ENCODE measurements around the gene DENND2A.
"Not testable (repeated sequence)": the region's sequence is repeated elsewhere in the genome, so short reads cannot be mapped to it uniquely, and the experiment has no call there.

DENND2A gene

DNA sequence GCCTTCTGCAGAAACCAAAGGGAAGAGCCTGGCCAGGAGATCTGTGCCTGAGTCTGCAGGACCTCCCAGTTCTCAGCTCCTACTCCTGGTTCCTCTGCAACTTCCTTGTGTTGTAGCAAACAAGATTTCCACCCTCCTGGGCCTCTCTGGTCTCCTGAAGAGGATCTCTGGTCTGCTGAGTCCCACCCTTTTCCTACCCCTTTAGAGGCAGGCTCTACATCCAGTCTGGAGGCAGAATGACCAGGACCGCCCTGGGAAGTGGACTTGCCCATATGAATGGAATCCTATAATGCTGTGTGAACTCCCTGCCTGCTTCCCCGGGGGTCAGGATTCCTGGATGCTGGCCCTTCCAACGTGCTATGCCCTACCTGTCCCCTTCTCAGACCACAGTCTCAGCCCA is 3.2 kb downstream of the DENND2A start:
- H3K4me3 ChIP-seq (ENCODE audit: low read depth in 1 of 2, low read length in 2 of 2): no peak overlapping the region
- H3K4me1 ChIP-seq (ENCODE audit: control insufficient read depth in 1 of 2, insufficient read depth in 2 of 2, low read length in 2 of 2): peaks cover 3 to 8% of the 10 kb centered on the region in 2 donors
- H3K9me3 ChIP-seq (ENCODE audit: control insufficient read depth in 1 of 2, low read length in 2 of 2): no peaks in the 10 kb centered on the region
- no peak overlapping the region for H3K9ac ChIP-seq (ENCODE audit: low read depth in 1 of 2, low read length in 2 of 2)
- no peak overlapping the region for H3K27ac ChIP-seq (ENCODE audit: low read depth, low read length)
- peaks cover 28 to 34% of the 10 kb centered on the region in 2 donors for H3K27me3 ChIP-seq (ENCODE audit: control insufficient read depth in 1 of 2, insufficient read depth in 2 of 2, low read length in 2 of 2)
- no peaks in the 10 kb centered on the region for H3K36me3 ChIP-seq (ENCODE audit: control insufficient read depth in 1 of 2, insufficient read depth in 2 of 2, low read length in 2 of 2)

DNA sequence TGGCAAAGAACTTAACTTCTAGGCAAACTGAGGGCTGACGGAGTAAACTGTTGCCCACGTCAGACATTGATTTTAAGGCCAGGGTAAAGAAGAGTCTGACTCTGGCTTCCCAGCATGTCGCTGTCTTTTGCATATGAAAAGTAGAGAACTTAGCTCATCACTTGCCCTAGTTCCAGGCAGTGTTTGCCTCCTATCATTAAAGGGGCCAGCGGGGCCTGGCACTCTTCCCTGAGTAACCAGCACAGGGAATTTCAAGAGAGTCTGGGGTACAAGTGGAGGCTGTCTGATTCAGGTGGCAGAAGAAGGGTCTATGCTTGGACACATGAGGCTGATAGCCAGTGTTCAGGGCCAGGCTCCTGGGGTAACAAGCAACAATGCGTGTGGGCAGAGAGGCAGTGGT is 4.8 kb downstream of the DENND2A start:
- H3K9me3 ChIP-seq (ENCODE audit: control insufficient read depth in 1 of 2, low read length in 2 of 2): no peaks in the 10 kb centered on the region
- H3K27ac ChIP-seq (ENCODE audit: low read depth, low read length): no peak overlapping the region
- H3K36me3 ChIP-seq (ENCODE audit: control insufficient read depth in 1 of 2, insufficient read depth in 2 of 2, low read length in 2 of 2): no peaks in the 10 kb centered on the region
- no peak overlapping the region for H3K4me3 ChIP-seq (ENCODE audit: low read depth in 1 of 2, low read length in 2 of 2)
- peaks cover 22 to 23% of the 10 kb centered on the region in 2 donors for H3K27me3 ChIP-seq (ENCODE audit: control insufficient read depth in 1 of 2, insufficient read depth in 2 of 2, low read length in 2 of 2)
- peaks cover 3 to 8% of the 10 kb centered on the region in 2 donors for H3K4me1 ChIP-seq (ENCODE audit: control insufficient read depth in 1 of 2, insufficient read depth in 2 of 2, low read length in 2 of 2)
- H3K9ac ChIP-seq (ENCODE audit: low read depth in 1 of 2, low read length in 2 of 2): no peak overlapping the region

DNA sequence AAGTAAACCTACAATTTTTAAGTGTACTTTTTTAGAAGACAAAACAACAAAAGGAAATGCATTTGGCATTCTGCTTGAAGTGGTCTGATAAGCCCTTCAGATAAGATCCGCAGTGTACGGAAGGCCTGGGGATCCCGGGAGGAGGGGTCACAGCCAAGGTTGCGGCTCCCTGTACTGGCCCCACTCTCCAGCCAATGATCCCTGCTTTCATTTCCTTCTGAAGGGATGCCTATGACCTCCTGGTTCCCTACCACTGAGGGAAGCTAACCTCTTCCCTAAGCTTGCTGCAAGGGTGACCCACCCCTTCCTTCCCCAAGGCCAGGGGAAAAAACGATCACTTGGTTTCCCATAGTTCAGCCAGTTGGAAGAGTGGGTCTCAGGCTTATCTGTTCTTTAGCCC is 5.3 kb downstream of the DENND2A start:
- H3K27ac ChIP-seq (ENCODE audit: low read depth, low read length): no peak overlapping the region
- H3K36me3 ChIP-seq (ENCODE audit: control insufficient read depth in 1 of 2, insufficient read depth in 2 of 2, low read length in 2 of 2): no peaks in the 10 kb centered on the region
- peaks cover 3 to 8% of the 10 kb centered on the region in 2 donors for H3K4me1 ChIP-seq (ENCODE audit: control insufficient read depth in 1 of 2, insufficient read depth in 2 of 2, low read length in 2 of 2)
- no peak overlapping the region for H3K9ac ChIP-seq (ENCODE audit: low read depth in 1 of 2, low read length in 2 of 2)
- no peak overlapping the region for H3K4me3 ChIP-seq (ENCODE audit: low read depth in 1 of 2, low read length in 2 of 2)
- peaks cover 22 to 23% of the 10 kb centered on the region in 2 donors for H3K27me3 ChIP-seq (ENCODE audit: control insufficient read depth in 1 of 2, insufficient read depth in 2 of 2, low read length in 2 of 2)
- H3K9me3 ChIP-seq (ENCODE audit: control insufficient read depth in 1 of 2, low read length in 2 of 2): no peaks in the 10 kb centered on the region

DNA sequence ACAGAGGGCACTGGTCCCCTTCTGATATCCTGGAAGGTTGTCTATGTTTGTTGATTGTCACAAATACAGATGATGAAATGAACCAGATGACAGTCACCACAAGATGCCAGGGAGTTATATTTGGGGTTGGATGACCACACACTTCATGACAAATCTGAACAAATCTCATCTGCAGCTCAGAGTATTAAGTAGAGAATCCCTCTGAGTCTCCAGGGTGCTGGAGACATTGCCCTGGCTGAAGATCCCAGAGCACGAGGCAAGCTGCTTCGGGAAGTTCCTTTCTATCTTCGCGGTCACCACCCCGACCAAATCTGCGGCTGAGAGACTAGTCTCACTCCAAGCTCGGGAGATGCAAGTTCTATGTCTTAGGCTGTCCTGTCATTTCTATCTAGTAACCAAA is 9.0 kb downstream of the DENND2A start:
- Histone ChIP-seq H3K27me3 (ENCODE audit: control insufficient read depth in 1 of 2, insufficient read depth in 2 of 2, low read length in 2 of 2) (no peaks in the 10 kb centered on the region), H3K36me3 (ENCODE audit: control insufficient read depth in 1 of 2, insufficient read depth in 2 of 2, low read length in 2 of 2) (no peaks in the 10 kb centered on the region), H3K9ac (ENCODE audit: low read depth in 1 of 2, low read length in 2 of 2) (no peak overlapping the region), H3K27ac (ENCODE audit: low read depth, low read length) (no peak overlapping the region), H3K9me3 (ENCODE audit: control insufficient read depth in 1 of 2, low read length in 2 of 2) (no peaks in the 10 kb centered on the region), H3K4me1 (ENCODE audit: control insufficient read depth in 1 of 2, insufficient read depth in 2 of 2, low read length in 2 of 2) (peaks cover 0 to 2% of the 10 kb centered on the region in 2 donors), H3K4me3 (ENCODE audit: low read depth in 1 of 2, low read length in 2 of 2) (no peak overlapping the region)

DNA sequence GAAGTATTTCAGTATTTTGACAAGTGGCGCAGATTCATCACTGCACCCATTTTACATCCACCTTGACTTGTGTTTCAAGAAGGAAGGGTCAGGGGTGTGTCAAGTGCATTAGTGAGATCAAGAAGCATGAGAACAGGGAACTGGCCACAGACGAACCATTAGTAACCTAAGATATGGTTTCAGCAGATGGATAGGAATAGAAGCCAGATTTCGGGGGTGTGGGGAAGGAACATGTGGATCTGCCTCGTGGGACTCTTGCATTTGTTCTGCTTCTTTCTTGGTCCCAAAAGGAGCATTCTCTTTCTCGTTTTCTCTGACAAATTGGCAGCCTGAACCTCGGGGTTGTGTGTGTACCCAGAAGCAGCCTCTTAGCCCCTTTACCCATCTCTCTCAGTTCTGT is 9.6 kb downstream of the DENND2A start:
- Histone ChIP-seq H3K9ac (ENCODE audit: low read depth in 1 of 2, low read length in 2 of 2) (no peak overlapping the region), H3K4me3 (ENCODE audit: low read depth in 1 of 2, low read length in 2 of 2) (no peak overlapping the region), H3K4me1 (ENCODE audit: control insufficient read depth in 1 of 2, insufficient read depth in 2 of 2, low read length in 2 of 2) (peaks cover 0 to 2% of the 10 kb centered on the region in 2 donors), H3K9me3 (ENCODE audit: control insufficient read depth in 1 of 2, low read length in 2 of 2) (no peaks in the 10 kb centered on the region), H3K27ac (ENCODE audit: low read depth, low read length) (no peak overlapping the region), H3K36me3 (ENCODE audit: control insufficient read depth in 1 of 2, insufficient read depth in 2 of 2, low read length in 2 of 2) (no peaks in the 10 kb centered on the region), H3K27me3 (ENCODE audit: control insufficient read depth in 1 of 2, insufficient read depth in 2 of 2, low read length in 2 of 2) (no peaks in the 10 kb centered on the region)

DNA sequence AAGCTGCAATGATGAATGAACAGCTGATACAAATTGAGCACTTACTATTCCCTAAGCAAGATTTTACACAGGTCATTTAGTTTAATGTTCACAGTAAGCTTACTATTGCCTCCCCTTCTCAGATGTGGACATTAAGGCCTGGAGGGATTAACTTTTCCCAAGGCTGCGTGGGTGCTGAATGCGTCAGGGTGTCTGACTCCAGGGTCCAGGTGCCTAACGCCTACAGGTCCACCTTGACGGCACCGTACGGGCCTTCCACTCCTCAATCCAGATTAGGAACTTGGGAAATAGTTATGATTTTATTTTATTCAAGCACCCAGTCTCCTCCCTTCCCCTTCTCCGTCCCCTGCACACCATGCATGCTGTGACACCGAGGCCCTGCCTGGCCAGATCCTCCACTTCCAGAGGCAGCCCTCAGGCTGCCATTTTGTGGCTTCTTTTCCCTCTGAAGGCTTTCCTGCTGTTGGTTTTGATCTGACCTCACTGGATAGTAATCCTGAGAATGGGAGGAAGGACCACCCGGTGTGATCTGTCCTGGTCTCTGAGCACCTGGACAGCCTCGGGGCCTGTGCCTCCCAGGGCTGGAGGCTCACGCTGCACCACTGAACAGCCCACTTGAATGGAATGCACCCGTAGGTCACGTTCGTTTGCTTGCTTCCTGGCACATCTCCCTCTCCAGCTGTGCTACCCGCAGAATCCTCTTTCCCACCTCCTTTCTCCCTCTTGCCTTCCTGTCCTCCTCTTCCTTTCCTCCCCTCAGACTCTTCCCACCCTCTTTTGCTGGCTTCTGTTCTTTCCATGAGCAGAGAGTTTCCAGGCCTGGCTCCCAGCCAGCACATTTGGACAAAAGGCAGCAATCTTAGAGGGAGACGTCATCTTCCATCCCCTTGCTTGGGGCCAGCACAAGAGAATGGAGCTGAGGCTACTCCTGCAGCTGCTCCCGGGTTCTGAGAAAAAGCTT is 14.4 kb downstream of the DENND2A start:
- Histone ChIP-seq H3K4me1 (ENCODE audit: control insufficient read depth in 1 of 2, insufficient read depth in 2 of 2, low read length in 2 of 2) (peaks cover 0 to 2% of the 10 kb centered on the region in 2 donors), H3K27me3 (ENCODE audit: control insufficient read depth in 1 of 2, insufficient read depth in 2 of 2, low read length in 2 of 2) (no peaks in the 10 kb centered on the region), H3K9me3 (ENCODE audit: control insufficient read depth in 1 of 2, low read length in 2 of 2) (no peaks in the 10 kb centered on the region), H3K27ac (ENCODE audit: low read depth, low read length) (peak overlapping the region; percentile 30), H3K9ac (ENCODE audit: low read depth in 1 of 2, low read length in 2 of 2) (no peak overlapping the region), H3K4me3 (ENCODE audit: low read depth in 1 of 2, low read length in 2 of 2) (no peak overlapping the region), H3K36me3 (ENCODE audit: control insufficient read depth in 1 of 2, insufficient read depth in 2 of 2, low read length in 2 of 2) (no peaks in the 10 kb centered on the region)

DNA sequence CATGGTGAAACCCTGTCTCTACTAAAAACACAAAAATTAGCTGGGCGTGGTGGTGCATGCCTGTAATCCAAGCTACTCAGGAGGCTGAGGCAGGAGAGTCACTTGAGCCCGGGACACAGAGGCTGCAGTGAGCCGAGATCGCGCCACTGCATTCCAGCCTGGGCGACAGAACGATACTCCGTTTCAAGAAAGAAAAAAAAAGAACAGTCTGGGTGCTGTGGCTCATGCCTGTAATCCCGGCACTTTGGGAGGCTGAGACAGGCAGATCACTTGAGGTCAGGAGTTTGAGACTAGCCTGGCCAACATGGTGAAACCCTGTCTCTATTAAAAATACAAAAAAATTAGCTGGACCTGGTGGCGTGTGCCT is 15.4 kb downstream of the DENND2A start:
- H3K27me3 ChIP-seq (ENCODE audit: control insufficient read depth in 1 of 2, insufficient read depth in 2 of 2, low read length in 2 of 2); H3K9me3 ChIP-seq (ENCODE audit: control insufficient read depth in 1 of 2, low read length in 2 of 2); H3K4me1 ChIP-seq (ENCODE audit: control insufficient read depth in 1 of 2, insufficient read depth in 2 of 2, low read length in 2 of 2); H3K36me3 ChIP-seq (ENCODE audit: control insufficient read depth in 1 of 2, insufficient read depth in 2 of 2, low read length in 2 of 2); H3K27ac ChIP-seq (ENCODE audit: low read depth, low read length); H3K4me3 ChIP-seq (ENCODE audit: low read depth in 1 of 2, low read length in 2 of 2); H3K9ac ChIP-seq (ENCODE audit: low read depth in 1 of 2, low read length in 2 of 2): not testable (repeated sequence)

DNA sequence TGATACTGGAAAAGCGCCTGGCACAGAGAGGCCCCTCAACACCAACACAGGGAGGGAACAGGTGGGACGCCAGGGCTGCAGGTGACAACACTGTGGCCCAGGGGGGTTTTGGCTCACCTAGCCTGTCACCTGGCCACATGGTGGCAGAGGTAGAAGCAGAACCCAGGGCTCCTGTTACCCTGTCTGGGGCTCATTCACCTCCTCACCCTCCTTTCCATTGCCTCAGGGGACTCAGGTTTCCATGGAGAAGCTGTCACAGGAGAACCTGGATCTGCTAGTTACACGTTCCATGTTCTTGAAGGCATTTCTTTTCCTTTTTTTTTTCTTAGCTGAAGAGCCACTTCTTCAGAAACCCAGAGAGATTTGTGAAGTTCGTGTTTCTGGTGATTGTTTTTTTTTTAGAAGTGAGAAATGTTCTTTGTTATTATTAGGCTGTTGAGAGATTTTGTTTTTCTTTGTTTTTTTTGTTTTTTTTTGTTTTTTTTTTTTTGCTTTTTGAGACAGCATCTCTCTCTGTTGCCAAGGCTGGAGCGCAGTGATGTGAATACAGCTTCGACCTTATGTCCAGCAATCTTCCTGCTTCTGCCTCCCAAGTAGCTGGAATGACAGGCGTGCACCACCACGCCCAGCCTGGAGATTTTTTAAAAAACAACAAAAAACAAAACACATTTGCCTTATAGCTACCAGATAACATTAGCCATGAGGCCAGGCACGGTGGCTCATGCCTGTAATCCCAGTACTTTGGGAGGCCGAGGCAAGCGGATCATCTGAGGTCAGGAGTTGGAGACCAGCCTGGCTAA is 16.0 kb downstream of the DENND2A start:
- Histone ChIP-seq H3K4me3 (ENCODE audit: low read depth in 1 of 2, low read length in 2 of 2) (no peak overlapping the region), H3K27ac (ENCODE audit: low read depth, low read length) (no peak overlapping the region), H3K9ac (ENCODE audit: low read depth in 1 of 2, low read length in 2 of 2) (no peak overlapping the region), H3K36me3 (ENCODE audit: control insufficient read depth in 1 of 2, insufficient read depth in 2 of 2, low read length in 2 of 2) (no peaks in the 10 kb centered on the region), H3K4me1 (ENCODE audit: control insufficient read depth in 1 of 2, insufficient read depth in 2 of 2, low read length in 2 of 2) (peaks cover 0 to 2% of the 10 kb centered on the region in 2 donors), H3K9me3 (ENCODE audit: control insufficient read depth in 1 of 2, low read length in 2 of 2) (no peaks in the 10 kb centered on the region), H3K27me3 (ENCODE audit: control insufficient read depth in 1 of 2, insufficient read depth in 2 of 2, low read length in 2 of 2) (no peaks in the 10 kb centered on the region)

DNA sequence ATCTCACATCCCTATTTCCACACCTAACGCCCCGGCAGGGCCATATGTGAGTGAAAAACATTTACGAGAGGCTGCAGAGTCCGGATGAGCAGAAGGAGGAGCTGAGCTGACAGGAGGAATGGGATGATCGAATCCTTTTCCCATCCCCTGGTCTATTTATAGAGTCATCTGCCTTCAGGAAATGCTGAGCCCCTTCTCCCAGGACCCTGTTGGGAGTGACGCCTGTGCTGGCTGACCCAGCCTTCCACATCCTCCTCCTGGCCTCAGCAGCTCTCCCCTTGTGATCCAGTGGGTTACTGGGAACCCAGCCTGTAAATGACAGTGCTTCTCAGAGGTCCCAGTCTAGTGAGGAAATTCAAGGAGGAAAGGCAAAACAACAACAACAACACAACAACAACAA is 16.6 kb downstream of the DENND2A start:
- Histone ChIP-seq H3K9me3 (ENCODE audit: control insufficient read depth in 1 of 2, low read length in 2 of 2) (no peaks in the 10 kb centered on the region), H3K36me3 (ENCODE audit: control insufficient read depth in 1 of 2, insufficient read depth in 2 of 2, low read length in 2 of 2) (no peaks in the 10 kb centered on the region), H3K27me3 (ENCODE audit: control insufficient read depth in 1 of 2, insufficient read depth in 2 of 2, low read length in 2 of 2) (no peaks in the 10 kb centered on the region), H3K4me3 (ENCODE audit: low read depth in 1 of 2, low read length in 2 of 2) (no peak overlapping the region), H3K4me1 (ENCODE audit: control insufficient read depth in 1 of 2, insufficient read depth in 2 of 2, low read length in 2 of 2) (peaks cover 0 to 2% of the 10 kb centered on the region in 2 donors), H3K9ac (ENCODE audit: low read depth in 1 of 2, low read length in 2 of 2) (no peak overlapping the region), H3K27ac (ENCODE audit: low read depth, low read length) (no peak overlapping the region)

DNA sequence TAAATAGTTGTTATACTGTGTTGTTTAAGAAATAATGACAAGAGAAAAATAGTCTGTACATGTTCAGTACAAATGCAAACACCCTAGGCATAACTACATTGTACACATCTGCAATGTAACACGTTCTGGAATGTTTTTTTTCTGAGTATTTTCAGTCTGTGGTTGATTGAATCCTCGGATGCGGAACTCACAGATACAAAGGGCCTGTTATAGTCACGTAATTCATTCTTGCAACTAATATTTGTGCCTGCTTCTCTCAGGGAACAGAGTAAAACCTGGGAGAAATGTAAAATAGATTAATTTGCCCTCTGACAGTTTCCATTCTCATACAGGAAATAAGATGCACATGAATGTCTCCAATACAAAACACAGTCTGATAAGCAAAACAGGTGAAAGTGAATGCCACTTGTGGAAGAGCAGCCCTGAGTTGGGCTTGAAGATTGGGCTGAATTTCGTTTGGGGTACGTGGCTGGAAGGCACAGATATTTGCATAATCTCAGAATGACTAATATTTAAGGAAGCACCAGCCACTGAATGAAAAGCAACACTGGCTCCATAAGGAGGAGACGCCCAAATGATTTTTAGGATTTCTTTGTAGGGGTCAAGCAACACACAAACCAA is 19.1 kb downstream of the DENND2A start:
- H3K4me1 ChIP-seq (ENCODE audit: control insufficient read depth in 1 of 2, insufficient read depth in 2 of 2, low read length in 2 of 2): no peaks in the 10 kb centered on the region

More for the DNA sequence above, 19.1 kb downstream of the DENND2A start:
- H3K27me3 ChIP-seq (ENCODE audit: control insufficient read depth in 1 of 2, insufficient read depth in 2 of 2, low read length in 2 of 2): no peaks in the 10 kb centered on the region
- H3K9ac ChIP-seq (ENCODE audit: low read depth in 1 of 2, low read length in 2 of 2): no peak overlapping the region
- no peak overlapping the region for H3K27ac ChIP-seq (ENCODE audit: low read depth, low read length)
- H3K4me3 ChIP-seq (ENCODE audit: low read depth in 1 of 2, low read length in 2 of 2): no peak overlapping the region
- no peaks in the 10 kb centered on the region for H3K36me3 ChIP-seq (ENCODE audit: control insufficient read depth in 1 of 2, insufficient read depth in 2 of 2, low read length in 2 of 2)
- H3K9me3 ChIP-seq (ENCODE audit: control insufficient read depth in 1 of 2, low read length in 2 of 2): no peaks in the 10 kb centered on the region

Measured in duodenal mucosa (tissue), 2 donors.